SKM-1 (cell line): ENCODE measurements around the gene TBX15.
"Not testable (repeated sequence)": the region's sequence is repeated elsewhere in the genome, so short reads cannot be mapped to it uniquely, and the experiment has no call there.

Source experiments
- DNase-seq: peaks from one replicate; lab custom pipeline; 2025; ENCODE audit not compliant: unreplicated experiment; lab: John Stamatoyannopoulos, UW

Gene TBX15

DNA sequence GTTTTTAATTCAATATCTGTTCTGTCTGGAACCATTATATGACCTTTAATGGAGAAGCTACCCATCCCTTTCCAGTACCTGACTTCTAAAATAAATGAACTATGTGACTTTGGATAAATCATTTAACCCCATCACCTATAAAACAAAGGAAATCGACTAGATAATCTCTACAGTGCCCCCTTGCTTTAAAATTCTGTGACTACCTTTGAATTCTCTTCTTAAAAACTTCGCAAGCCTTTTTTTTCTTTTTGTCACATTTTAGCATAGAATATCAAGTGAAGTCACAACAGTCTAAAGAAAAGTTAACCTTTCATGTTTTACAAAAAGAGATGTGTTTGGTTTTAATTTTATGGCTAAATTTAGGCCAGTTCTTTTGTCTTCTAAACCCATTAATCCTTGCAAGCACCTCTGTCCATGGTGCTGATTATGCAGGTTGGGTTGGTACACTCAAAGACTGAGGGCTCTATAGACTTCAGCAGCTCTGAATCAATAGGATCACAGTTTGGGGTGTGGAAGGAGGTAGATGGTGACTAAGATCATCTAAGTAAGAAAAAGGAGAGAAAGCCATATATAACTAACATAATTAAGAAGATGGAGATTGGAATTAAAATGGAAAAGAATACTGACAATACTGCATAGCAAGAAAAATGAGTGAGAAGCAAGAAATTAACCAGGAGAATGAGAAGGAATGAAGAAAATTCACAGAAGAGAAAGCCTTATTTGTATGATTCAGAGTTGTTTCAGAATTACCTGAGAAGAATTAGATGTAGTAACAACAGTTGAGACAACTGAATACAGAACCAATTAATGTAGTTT lies 59.2 kb downstream of the TBX15 start:
- DNase-seq = no peak

DNA sequence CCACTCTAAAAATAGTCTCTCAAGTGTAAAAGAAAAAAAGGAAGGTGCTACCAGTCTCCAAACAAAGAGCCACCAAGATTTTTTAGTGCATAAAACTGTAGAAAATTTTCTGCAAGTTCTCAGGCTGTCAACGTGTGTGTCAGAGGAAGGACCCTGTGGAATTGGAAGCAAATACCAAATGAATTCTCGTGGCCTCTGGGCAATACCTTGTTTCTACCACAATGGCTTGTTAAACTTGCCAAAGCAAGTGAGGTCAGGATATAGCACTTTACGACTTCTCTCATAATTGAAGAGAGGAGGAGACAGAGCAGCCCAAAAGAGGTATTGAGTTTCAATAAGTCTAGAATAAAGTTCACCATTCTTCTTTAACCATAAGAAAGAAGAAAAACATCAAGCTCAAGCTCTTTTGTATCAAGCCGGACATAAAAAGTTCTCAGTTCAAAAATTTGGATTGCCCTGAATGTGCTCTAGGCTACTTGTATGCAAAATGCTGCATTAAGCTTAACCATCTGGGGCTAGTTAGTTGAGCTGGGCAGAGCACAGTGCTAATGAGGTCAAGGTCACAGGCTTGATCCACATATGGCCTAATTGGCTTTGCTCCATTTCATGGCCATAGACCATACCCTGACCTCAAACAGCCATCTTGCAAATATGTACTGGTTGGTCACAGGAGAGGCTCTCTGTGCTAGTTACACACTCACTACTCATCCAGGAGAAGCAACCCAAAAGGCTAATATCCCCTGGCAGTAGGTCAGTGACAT lies 60.5 kb downstream of the TBX15 start:
- no peak for DNase-seq

DNA sequence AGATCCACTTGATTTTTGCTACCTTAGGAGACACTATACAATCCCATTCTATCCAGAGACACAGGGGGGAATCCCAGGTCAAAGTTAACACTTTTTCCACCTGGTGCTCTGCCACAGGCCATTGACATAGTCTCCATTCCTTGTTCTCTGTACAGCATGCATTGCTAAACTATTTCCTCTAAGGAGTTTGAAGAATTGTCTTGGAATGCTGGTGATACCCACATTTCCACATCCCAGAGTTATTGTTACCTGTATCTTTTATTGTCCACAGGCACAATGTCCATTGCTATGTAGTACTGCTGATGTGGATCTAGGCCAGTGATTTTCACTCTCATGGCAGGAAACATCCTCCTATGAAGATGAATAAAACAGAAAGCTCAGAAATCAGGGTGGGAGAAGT lies 61.9 kb downstream of the TBX15 start:
- DNase-seq = no peak

DNA sequence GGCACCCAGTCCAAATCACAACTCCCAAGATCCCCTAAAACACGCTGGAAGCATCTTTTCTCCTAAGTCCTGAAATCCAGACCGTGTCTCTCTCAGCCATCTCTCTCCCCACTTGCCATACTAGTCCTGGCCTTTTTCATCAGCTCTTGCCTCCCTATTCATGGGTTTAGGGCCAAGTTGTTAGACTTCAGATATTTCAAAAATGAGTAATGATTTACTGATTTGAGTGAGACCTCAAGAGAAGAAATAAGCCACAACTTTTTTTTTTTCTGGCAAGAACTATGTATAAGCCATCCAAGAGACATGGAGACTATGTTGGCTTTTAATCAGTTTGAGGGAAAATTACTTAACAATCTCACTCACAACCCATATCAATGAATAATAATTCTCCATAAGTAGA lies 62.5 kb downstream of the TBX15 start:
- DNase-seq = no peak

DNA sequence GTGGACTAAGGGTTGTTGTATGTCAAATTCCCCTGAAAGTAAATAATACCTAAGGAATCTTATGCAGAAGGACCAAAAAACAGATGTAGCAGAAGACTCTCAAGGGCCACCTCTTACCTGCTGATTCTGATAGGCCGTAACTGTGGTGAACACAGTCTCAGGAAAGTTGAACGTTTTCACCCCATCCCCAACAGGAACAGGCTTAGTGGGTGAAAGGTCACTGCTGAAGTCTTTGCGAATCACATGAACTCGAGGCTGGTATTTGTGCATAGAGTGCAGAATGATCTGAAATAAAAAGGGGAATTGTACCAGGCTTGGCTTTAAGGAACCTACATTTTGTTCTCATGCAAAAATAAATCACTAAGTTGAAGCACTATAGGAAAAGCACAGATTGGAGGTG lies 64.8 kb downstream of the TBX15 start:
- DNase-seq = no peak

DNA sequence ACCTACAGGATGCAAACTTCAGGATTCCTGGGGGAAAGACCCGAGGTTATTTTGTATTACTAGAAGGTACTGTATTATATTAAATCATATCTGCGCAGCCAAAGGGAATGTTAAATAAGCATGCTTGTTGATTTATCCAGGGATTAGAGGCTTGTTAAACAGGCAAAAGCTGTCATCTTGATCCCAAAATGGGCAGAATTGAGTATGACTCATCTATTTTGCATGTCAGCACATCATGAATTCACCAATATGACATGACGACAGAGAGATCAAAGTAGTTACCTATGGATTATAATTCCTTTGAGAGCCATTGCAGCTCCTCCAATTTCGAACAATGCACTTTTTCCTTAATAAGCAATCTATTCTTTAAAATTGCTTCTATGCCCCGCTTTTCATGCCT lies 66.1 kb downstream of the TBX15 start:
- no peak for DNase-seq

DNA sequence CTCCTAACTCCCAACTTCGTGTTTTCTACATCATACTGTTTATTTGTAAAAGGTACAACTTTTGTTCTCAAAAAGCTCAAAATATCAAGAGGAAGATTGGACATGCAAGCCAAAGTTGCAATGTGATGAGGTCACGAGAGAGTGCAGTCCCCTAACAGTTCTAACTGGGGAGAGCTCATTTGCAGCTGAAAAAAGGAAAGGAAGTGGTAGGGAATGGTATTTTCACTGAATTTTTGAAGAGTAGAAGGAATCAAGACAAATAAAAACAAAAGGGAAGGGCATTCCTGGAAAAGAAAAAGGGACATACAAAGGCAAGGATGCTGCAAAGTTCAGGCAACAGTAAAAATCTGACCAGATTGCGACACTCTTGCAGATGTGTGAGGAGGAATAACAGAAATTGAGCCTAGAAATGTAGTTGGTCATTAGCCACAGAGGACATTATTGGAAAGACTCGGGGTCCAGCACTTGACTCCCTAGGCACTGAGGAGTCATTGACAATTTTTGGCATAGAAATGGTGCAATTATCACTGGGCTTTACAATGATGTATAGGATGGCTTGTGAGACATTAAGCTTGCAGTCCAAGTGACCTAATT lies 67.9 kb downstream of the TBX15 start:
- DNase-seq = no peak

DNA sequence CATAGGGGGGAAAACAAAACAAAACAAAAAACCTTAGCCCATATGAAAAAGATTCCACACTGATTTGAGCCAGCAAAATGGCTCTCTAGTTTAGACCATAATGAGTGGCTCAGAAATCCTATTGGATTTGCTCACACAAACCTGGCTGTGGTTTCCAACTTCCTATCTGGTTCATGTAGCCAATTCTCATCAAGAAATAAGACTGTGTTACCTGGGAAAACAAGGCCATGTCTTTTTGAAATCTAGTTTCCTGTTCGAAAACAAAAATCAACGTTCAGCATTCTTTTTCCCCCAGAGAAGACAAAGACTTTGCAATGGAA lies 69.2 kb downstream of the TBX15 start:
- no peak for DNase-seq

DNA sequence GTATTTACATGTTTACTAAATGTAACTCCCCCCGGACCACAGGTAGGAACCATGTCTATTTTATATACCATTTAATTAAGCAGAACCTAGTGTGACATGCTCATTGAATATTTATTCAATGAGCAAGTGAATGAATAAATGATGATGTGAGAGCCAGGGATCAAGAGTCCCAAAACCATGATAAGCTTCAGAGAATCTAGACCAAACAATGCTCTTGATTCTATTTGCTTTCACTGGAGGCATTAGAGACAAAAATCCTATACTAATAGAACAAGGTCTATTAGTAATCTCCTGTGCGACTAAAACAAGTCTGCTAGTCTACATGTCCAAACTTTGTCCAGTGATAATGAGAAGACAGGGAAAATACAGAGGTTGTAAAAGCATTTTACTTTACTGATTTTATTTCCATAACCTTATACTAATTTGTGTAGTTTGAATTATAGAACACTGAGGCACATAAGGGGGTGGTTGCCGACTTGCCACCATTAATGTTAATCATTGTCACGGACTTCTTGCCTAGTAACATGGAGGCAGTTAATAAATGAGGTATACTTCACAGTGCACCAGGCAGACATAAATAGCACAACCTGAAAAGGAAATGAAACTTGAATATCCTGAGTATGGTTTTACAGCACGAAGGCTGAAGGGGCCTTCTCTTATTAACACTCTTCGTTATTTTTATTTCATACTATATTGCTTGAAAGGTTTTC lies 69.8 kb downstream of the TBX15 start:
- no peak for DNase-seq

DNA sequence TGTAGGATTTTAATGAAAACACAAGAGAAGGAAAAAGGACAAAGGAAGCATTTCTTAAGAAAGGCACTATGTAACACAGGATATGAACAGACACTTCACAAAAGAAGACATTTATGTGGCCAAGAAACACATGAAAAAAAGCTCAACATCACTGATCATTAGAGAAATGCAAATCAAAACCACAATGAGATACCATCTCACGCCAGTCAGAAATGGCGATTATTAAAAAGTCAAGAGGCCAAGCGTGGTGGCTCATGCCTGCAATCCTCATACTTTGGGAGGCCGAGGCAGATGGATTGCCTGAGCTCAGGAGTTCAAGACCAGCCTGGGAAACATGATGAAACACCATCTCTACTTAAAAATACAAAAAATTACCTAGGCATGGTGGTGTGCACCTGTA lies 71.8 kb downstream of the TBX15 start:
- DNase-seq = not testable (repeated sequence)

DNA sequence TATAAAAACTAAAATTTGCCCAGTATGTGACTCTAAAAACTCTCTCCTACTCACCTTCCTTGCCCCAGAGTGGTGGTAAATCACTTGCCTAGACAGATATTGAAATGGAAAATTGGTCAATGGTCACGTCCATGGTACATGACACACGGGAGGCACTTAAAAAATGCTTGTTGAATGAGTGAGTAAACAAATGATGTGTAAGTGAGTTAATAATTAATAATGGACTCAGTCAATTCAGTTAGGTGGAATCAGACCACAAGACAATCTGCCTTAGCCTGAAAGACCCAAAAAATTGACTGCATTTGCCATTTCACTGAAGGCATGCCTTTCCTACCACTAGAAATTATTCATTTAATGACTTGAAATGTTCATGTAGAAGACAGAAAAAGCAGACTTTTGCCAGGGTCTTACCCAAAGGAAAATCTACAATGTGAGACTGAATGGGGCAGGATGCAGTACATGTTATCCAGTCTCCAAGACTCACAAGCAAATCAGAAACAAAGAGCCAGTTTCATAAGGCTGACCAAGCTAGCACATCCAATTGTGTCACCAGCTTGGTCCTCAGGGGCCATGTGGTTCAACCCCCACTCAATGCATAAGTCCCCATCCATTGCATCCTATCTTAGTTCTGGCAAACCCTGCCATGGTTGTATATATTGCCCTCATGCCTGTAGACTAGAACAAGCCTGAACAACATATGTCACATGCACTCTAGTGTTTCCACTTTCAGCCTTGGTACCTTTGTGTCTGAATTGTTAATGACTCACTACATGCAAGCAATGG lies 73.6 kb downstream of the TBX15 start:
- DNase-seq = no peak

DNA sequence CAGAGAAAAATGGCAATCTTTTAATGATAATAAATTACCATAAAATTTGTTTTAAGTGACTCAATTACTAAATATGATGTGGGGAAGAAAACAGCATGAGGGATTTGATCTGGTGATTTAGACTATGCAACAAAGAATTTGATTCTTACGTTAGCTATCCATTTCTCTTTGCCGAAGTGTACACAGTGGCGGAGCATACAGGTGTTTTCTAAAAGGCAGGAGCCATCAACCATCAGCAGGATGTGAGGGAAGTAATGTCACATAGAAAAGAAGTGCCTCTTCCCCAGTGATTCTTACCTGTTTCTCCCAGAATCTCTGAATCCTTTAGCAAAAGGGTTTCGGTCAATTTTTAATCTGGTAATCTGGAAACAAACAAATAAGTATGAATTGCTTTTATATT lies 74.3 kb downstream of the TBX15 start:
- DNase-seq = no peak

DNA sequence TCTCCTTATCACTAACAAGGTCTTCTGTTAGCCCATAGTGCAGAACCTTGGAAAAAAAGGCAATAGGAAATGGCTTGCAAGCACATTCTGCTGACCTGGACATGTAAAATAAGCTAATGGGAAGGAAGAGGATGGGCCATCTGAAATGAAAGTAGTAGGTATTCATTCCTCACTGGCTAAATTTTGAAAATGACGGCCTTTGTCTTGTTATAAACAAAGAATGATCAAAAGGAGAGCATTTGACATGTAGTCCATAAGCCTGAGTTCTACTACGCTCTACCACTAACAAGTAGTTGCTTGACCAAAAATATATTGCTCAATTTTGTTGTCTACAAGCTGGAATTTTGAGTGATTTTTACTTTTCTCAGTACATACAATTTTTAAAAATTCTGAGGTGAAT lies 75.6 kb downstream of the TBX15 start:
- no peak for DNase-seq

DNA sequence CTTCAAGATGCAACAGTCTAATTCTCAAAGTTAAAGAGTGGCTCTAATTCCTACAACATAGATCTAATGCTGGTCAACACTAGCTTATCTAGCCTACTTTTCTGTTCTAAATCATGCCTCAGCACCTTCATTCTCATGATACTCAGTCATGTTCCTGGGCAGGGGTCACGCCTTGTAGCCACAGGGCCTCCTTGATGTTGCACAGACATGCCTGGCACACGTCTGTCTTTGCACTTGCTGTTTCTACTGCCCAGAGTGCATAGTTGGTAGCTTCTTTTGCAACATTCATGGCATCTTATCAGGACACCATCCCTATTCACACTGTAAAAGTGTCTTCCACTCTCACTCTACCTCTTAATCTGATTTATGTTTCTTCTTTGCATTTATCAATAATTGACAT lies 76.6 kb downstream of the TBX15 start:
- no peak for DNase-seq

DNA sequence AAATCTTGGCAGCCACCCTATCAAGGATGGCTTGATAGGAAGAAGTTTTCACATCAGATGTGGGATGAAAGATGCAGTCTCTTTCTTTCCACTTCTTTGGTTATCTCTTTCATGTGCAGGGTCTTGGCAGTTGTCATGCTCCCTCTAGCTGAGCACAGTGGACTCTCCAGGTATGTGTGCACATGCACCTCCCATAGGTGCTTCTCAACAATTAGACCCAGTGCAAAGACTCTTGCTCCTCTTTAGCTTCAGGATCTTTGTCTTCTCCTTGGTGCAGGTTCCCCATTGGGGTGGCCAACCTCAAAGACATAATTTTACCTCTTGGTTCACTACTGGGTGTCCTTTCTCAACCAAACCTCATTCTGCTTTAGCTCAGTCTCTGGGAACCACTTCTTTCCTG lies 80.7 kb downstream of the TBX15 start:
- DNase-seq = no peak

DNA sequence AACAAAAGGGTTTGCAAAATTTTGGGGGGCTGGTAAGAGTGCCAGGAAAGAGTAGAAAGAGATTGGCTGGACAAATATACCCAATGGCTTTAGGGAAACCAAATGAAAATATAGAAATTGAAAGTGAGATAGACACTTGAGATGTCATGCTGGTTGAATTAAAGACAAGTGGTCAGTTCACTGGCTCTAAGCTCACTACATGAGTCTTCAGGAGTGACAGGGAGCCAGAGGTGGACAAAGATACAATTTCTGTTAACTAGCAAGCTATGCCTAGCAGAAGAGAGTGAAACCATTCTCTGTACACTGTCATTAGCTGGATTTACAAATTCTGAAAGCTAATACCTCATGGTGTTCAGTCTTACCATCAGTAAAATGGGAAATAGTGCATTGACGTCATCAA lies 82.5 kb downstream of the TBX15 start:
- DNase-seq = no peak

DNA sequence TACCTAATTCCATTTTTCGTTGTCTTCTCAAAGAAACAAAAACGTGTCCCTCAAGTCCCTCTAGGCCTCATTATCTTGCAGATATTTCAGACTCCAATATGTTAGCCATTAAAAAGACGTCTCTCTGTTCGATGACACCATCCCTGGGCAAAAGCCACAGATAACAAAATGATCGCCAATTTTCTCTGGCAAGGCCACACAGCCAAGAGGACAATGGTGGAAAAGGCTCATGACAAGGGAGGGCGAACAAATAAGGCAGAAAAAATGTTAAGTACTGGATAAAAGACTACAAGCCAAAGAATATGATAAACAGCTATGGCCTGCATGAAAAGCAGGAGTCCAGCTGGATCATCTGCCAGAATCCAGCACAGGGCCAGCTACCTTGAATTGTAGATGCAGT lies 82.9 kb downstream of the TBX15 start:
- no peak for DNase-seq

DNA sequence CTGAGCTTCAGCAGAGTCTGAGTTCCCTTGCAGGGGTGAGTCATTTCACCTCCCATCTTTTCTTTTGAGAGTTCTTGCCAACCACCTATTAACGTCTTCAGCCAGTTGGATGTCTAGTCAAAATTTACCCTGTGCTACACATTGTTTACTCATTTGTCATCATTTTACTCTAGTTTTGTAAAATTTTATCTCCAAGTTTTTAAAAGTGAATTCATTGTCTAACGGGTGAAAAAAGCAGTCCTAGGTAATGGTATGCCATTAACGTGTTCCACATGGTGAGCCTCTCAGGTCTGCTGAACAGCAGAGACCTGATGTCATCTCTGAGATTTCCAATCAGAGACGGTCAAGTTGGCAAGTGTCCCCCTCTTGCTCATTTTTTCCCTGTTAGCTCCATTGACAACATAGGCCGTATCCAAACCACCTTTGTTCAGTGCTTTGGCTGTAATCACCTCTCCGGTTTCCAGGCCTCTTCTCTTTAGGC lies 85.4 kb downstream of the TBX15 start:
- DNase-seq = no peak

DNA sequence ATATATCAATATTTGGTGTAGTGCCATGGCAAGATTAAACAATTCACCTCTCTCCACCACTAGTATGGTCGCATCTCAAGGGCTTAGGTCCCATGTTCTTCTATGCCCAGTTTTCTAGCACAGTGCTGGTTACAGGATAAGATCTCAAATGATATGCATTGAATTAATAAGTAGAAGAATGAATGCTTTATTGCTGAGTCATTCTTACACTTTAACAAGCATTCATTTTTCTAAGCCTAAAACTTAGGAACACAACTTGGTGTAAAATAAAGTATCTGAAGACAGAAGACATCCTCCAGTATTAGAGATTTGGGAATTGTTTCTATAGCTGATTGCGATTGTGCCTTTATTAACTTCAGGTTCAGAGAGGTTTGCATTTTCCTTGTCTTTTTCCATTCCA lies 85.8 kb downstream of the TBX15 start:
- no peak for DNase-seq

DNA sequence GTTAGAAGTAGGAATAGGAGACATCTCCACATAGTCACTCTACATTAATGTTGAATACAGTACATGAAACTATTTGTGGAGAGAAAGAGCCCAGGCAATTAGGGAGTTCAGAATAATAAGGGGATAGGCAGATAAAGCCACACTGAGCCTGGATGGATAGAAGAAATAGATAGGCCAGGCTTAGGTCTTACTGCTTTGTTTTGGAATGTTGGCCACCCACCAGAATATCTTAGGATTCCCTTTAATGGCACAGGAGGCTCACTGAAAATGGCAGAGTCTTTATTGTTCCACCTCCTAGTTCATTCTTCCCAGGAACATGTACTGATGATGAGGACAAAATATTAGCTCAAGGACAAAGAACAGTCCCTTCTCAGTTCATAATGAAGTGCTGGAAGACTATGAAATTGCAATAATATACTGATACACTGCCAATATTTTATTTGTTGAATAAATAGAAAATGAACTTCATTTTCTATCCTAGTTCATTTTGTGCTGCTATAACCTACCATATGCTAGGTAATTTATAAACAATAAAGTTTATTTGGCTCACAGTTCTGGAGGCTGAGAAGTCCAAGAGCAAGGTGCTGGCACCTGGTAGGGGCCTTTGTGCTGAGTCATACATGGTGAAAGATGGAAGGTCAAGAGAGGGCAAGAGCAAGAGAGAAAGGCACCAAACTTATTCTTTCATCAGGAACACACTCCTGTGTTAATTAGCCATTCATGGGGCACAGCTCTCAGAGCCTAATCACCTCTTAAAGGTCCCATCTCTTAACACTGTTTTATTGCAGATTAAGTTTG lies 87.3 kb downstream of the TBX15 start:
- no peak for DNase-seq
